HG03135 (cell line): Measurements from ENCODE around the gene IFIT2.

ENCODE experiments used
- ATAC-seq: cut with Tn5 transposase; IDR thresholded peaks from one replicate; pipeline ENCODE4 v1.9.1; 2021; ENCODE audit warnings: mild to moderate bottlenecking, moderate library complexity; ENCODE audit not compliant: unreplicated experiment

Gene IFIT2

DNA sequence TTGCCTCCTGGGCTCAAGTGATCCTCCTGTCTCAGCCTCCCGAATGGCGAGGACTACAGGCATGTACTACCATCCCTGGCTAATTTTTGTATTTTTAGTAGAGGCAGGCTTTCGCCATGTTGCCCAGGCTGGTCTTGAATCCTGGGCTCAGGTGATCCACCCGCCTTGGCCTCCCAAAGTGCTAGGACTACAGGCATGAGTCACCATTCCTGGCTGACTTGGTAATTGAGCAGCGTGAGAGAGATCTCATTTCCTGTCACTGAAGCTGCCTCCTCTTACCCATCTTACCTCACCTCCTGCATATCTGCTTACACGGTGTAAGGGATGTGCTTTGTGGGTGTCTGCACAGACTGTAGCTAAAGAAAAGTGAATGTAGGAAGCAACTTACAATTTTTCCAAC lies 35.6 kb downstream of the IFIT2 start:
- ATAC-seq: no peak

DNA sequence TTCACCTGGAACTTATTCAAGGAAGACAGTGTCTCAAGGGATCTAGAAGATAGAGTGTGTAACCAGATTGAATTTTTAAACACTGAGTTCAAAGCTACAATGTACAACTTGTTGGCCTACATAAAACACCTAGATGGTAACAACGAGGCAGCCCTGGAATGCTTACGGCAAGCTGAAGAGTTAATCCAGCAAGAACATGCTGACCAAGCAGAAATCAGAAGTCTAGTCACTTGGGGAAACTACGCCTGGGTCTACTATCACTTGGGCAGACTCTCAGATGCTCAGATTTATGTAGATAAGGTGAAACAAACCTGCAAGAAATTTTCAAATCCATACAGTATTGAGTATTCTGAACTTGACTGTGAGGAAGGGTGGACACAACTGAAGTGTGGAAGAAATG lies 36.9 kb downstream of the IFIT2 start:
- ATAC-seq: no peak

DNA sequence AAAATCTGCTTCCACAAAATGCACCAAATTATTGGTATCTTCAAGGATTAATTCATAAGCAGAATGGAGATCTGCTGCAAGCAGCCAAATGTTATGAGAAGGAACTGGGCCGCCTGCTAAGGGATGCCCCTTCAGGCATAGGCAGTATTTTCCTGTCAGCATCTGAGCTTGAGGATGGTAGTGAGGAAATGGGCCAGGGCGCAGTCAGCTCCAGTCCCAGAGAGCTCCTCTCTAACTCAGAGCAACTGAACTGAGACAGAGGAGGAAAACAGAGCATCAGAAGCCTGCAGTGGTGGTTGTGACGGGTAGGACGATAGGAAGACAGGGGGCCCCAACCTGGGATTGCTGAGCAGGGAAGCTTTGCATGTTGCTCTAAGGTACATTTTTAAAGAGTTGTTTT lies 38.0 kb downstream of the IFIT2 start:
- no peak for ATAC-seq

DNA sequence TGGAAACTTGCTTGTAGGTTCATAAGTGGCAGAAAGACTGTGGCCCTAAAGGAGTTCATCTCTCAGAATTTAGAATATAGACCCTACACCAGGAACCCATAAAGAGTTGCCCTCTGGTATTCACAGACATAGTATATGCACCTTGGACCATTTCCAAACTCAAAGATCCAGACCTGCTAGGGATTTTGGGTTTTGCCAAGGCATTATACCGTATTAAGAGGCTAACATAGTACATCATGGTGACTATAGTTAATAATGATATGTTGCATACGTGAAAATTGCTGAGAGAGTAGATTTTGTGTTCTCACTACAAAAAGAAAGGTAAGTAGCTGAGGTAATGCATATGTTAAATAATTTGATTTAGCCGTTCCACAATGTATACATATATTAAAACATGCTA lies 39.8 kb downstream of the IFIT2 start:
- ATAC-seq: no peak

DNA sequence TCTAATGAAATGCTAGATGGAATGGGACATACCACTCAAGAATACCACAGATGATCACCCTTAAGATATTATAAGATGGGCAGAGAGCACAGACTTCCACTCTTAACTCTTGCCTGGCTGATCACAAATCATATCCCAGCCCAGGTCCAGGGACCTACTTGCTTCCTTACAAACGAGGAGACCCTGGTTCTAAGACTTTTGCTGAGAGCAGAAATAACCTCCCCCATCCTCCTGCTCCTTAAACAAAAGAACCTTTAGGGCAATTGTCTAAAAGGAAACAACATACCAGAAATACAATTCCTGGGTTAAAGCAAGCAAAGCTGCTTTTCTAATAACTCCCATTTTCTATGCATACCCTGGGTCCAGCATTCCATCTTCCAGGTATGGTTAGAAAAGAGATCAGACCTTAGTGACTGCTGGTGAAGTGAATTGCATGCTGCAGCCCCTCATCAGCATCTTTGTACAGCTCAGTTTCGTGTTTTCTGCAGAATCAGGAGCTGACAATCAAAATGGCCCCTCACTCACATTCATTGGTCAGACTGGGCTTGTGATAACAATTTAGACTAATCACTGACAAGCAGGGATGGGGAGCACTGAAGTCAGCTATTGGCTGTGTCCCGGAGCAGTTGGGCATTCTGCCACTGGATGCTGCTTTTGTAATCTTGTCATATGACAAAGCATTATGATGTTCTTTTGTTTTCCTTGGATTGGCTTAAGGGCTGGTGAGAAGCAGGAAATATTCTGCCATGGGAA lies 40.5 kb downstream of the IFIT2 start:
- ATAC-seq: no peak

DNA sequence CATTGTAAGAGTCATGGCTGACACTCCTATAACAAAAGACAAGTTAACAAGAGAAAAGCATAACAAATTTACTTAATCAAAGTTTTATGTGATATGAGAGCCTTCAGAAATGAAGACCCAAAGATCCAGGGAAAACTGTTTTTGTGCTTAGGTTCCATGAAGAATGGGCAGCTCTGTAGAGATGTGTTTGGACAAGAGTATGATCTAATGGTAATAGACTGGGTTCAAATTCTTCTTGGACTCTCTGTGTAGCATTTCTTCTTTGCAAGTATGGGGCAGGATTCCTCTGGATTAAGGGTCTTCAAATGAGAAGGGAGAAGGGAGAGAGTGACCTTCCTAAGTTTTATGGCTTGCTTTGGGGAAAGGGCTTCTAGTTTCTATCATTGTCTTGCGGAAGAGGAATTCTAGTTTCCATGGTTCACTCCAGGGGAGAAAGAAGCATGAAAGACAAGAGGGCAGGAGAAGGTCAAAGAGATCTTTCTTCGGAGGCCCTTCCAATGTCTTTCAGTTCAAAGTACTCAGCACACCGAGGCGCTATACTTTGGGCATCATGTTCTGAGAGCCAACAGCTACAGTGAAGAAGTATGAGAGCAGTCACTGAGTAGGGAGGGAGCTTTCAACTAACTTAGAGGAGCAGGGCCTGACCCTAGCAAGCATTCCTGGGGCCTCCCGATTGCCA lies 41.4 kb downstream of the IFIT2 start:
- no peak for ATAC-seq

DNA sequence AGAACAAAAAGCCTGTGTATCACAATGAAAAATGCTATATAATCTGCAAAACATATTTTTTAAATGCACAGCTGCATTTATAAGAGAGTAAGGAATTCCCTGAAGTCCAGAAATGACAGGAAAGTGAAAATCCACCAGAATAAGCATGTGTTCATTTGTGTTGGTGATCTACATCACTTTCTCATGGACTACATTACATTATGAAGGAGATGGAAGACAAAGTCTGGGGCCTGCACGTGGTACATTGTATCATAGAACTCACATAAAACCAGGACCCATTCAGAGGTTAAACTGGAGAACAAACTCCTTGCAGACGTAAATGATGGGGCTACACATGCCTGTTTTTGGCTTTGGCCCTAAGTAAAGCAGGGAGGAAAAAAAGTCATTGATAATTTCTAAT lies 42.3 kb downstream of the IFIT2 start:
- ATAC-seq: no peak

DNA sequence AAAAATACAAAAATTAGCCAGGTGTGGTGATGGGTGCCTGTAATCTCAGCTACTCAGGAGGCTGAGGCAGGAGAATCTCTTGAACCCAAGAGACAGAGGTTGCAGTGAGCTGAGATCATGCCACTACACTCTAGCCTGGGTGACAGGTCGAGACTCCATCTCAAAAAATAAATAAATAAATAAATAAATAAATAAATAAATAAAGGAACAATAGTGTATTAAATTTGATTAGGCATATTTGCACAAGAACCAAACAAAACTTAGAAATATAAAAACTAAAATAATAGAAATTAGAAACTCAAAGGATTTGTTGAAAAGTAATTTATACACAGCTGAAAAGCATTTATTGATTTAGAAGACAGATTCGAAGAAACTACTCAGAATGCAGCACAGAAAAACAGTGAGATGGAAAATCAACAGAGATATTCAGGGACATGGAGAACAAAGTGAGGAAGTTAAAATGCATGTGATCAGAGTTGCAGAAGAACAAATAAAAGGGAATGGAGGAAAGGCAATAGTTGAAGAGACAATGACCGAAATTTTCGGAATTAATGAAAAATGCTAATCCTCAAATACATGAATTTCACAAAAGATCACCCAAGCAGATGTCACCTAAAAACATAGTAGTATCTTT lies 43.6 kb downstream of the IFIT2 start:
- no peak for ATAC-seq

DNA sequence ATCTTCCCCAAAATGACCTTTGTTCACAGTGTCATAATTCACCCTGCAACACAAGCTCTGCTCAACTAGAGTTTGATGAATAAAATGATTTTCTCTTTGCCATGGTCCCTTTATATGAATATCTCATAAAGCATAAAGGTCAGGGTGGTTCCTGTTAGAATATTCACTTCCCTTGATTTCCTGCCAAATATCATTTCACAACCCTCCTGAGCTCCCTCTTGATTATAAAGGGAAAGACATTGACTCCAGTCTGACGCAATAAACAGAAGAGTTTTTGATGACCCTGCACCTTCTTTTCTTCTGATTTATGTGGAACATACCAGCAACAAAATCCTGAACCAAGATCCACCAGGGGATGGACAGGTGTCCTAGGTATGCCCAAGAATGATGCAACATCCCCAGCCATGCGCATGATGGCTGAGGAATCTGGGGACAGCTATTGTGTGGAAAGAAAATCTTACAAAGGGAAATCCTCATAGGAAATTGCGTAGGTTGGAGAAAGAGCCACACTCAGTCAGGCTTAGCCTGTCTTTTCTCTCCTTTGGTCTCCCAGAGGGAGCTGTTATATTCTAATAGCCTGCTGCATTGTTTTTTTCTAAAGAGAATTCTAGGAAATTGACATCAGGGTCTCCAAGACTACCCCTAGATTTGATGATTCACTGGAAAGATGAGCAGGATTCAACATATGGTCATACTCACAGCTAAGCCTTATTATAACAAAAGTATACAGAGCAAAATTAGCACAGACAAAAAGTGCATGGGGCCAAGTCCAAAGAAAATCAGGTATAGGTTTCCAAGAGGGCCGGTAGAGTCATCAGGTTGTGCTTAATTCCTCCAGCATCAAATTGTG lies 44.8 kb downstream of the IFIT2 start:
- ATAC-seq: no peak

DNA sequence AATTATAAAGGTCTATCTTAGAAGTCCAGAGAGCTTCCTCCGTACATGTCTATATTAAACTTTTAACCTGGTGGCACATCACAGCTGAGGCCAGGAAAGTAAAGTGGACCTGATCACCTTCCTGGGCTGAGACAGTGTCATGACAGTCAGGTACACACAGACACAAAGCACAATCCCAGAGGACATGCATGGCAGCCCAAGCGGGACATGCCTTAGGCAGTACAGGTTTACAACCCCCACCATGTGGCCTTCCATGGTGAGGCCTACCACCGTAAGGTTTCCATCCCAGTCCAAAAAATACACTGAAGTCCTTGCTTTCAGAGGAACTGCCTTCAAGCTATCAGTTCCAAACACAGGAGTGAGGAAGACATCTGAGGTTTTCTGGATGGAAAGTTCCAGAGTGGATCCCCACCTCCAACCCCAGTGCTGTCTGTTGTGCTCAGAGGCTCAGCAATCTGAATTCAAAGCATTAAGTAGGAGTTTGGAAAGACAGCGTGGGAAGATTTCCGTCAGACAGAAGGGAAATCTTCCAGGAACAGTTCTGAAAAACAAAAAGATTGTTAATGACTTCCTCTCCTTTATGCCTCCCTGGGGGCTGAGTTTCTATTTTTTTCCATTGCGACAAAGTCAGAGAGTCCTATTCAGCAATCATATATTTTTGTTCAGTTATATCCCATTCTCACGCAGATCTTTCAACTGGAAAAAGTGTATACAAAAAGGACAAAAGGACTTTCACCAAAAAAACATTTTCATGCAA lies 46.0 kb downstream of the IFIT2 start:
- ATAC-seq: no peak

DNA sequence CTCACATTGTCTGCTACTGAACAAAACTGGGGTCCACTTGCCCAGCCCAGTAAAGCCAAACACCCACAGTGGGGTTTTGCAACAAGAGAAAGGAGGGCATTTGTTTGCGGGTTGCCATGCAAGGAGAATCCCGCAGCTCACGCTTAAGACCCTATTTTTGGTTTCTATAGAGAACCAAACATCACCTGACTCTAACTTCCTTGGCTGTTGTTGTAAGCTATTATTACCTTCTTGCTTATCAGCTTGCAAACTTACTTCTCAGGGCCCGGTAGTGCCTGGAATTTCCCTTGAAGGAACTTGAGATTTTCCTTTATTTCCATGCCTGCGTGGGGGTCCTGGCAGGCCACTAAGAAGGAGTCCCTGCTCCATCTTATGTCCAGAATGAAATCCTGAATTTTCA lies 46.6 kb downstream of the IFIT2 start:
- ATAC-seq: no peak

DNA sequence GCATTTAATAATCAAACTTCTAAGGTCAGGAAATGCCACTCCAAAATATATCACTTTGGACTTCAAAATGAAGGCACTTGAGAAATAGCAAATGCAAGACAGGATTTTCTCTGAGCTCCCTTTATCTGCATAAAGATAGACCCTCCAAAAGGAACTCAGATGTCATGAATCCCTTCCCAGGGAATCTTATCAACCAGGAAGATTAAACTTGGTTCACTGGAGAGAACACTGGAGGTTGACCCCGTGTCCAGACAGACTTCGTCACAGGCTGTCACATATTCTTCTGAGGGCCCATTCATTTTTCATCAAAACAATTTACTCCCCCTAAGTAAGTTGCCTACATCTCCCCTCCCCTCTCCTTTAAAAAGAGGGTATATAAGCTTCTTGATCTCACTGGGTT lies 47.1 kb downstream of the IFIT2 start:
- ATAC-seq: no peak

DNA sequence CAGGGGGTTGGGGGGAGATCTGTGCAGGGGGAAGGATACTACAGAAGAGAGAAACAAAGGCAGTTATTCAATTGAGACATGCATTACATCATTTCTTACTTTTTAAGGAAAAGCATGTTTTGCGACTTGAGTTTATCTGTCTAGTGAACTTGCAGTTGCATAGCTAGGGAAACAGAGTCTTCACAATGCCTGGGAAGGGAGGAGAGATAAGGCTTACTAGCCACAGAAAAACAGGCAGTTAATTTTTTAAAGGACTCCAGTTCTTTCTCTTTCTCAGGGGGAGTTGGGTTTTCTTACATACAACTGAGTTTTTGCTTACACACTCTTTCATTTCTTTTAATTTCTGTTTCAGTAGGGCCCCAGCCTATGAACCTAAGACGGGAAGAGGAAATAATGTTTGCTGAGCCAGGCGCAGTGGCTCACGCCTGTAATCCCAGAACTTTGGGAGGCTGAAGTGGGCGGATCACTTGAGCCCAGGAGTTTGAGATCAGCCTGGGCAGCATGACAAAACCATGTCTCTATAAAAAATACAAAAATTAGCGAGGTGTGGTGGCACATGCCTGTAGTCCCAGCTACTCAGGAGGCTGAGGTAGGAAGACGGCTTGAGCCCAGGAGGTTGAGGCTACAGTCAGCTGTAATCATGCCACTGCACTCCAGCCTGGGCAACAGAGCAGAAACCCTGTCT lies 48.9 kb downstream of the IFIT2 start:
- ATAC-seq: peak; percentile 31

DNA sequence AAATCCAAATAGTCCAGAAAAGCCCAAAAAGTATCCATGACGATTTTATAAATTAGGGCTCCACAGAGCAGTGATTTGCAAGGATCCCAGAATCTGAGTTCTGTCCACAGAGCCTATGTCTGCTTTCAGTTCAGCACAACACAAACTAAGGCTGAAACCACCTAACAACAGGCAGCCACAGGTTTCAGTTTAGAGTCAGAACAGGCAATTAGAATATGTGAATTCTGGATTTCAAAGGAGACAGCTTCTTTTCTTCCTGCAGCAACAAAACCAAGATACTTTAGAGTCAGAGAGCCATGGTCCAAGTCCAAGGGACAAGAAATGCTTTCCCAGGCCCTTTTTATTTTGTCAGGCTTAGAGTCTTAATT lies 49.5 kb downstream of the IFIT2 start:
- ATAC-seq: peak; percentile 79

DNA sequence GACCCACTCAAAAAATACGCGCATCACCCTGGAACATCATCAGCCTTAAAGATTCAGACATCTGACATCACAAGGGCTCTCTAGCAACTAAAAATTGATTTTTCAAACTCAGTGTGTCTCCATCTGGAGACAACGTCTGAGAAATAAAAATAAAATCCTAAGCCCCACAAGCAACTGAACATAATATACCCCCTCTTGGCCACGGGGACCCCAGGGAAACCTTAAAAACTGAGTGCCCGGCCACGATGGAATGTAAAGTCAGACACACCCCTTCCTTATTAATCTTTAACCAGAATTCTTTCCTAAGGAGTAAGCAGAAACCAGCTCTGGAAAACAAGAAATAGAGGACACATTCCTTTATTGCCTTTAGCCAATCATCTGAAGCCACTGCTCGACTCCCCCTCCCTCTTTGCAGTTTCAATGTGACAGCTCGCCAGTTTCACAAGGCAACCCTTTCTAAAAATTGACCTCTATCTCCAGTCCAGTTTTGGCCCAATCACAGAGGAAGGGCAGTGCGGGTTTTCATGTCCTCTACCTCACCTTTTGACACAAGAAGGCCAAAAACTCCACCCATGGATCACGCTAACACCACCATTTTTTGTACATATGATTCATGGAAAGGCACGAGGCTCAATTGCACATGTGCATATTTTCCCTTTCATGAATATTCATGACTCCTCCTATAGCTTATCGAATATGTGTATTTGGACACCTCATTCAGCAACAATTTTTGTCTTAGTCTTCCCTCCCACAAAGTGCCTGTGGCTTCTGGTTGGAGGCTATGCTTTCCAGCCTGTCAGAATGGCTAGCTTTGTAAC lies 50.1 kb downstream of the IFIT2 start:
- ATAC-seq: peak; percentile 34

DNA sequence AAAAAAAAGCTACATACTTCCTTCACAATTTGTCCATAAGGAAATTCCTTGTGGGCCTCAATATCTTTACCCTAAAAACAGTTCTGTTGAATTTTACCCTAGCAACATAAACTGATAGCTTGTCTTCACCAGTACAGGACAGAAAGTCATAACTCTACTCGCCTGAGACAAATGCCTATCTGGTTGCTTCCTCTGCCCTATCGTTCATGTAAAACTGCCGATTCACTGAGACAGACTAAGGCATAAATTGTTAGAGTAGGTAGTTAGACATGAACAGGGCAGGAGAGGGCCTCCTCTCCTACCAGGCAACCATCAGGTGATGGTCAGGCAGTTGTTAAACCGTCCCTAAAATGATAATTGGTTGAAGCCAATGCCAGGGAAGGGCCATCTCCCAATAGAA lies 51.0 kb downstream of the IFIT2 start:
- no peak for ATAC-seq

DNA sequence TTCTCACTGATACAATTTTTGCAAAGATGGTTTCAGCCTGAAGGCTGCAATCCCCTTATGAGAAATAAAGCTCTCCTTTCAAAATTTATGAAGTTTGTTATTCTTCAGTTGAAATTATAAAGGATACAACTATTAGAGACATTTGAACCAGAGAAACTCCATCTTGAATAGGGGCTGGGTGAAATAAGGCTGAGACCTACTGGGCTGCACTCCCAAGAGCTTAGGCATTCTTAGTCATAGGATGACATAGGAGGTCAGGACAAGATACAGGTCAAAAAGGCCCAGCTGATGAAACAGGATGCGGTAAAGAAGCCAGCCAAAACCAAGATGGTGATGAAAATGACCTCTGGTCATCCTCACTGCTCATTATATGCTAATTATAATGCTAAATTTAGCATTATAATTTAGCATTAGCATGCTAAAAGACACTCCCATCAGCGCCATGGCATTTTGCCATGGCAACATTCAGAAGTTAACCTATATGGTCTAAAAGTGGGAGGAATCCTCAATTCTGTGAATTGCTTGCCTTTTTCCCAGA lies 53.6 kb downstream of the IFIT2 start:
- no peak for ATAC-seq

DNA sequence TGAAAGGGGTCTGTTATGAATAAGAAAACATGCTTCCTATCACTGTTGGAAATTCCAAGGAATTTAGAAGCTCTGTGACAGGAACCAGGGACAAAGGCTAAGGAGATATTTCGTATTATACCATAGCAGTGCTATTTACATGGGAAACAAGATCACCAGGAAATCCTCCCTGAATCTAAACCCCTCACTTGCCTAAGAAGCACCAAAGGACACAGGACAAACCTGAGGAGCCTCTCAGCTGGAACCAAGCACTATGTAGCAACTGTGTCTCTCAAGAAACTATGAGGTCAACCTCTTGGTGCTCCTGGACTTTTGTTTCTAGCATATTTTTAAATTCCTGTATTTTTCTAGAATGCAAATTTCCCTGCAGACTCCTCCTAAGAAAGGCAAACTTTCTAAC lies 55.2 kb downstream of the IFIT2 start:
- no peak for ATAC-seq

DNA sequence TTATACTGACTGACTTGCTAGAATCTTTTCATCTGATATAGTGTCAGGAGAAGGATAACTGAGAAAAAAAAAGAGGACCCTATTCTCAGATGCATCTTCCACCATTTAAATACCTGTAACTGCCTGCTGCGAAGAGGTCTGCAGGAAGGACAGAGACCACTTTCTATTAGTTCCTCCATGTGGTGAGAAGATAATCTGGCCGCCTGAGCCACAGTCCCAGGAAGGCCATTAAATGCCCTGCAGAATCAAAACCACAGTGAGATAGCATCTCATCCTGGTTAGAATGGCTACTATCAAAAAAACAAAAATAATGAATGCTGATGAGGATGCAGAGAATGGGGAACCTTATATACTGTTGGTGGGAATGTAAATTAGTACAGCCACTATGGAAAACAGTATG lies 56.1 kb downstream of the IFIT2 start:
- ATAC-seq: no peak
